GM19023 (cell line): ENCODE measurements around the gene ALG2.
"Not testable (repeated sequence)": the region's sequence is repeated elsewhere in the genome, so short reads cannot be mapped to it uniquely, and the experiment has no call there.

Experiments
- ATAC-seq: cut with Tn5 transposase; IDR thresholded peaks from one replicate; pipeline ENCODE4 v1.9.1; 2021; ENCODE audit warnings: mild to moderate bottlenecking, moderate library complexity; ENCODE audit not compliant: unreplicated experiment

The ALG2 gene

GRCh38 chr9:99197124-99197630 lies 24.6 kb downstream of the ALG2 start:
- ATAC-seq = no peak

GRCh38 chr9:99196484-99196883 lies 25.3 kb downstream of the ALG2 start:
- ATAC-seq = not testable (repeated sequence)

- no peak for ATAC-seq
Observed at GRCh38 chr9:99193466-99193821, 28.3 kb downstream of the ALG2 start.

GRCh38 chr9:99192786-99193465 lies 28.8 kb downstream of the ALG2 start:
- ATAC-seq = no peak

GRCh38 chr9:99190597-99191283 lies 31.0 kb downstream of the ALG2 start:
- no peak for ATAC-seq

GRCh38 chr9:99189887-99190596 lies 31.7 kb downstream of the ALG2 start:
- no peak for ATAC-seq

GRCh38 chr9:99189186-99189585 lies 32.6 kb downstream of the ALG2 start:
- ATAC-seq = no peak

GRCh38 chr9:99187311-99187710 lies 34.4 kb downstream of the ALG2 start:
- ATAC-seq = no peak

DNA sequence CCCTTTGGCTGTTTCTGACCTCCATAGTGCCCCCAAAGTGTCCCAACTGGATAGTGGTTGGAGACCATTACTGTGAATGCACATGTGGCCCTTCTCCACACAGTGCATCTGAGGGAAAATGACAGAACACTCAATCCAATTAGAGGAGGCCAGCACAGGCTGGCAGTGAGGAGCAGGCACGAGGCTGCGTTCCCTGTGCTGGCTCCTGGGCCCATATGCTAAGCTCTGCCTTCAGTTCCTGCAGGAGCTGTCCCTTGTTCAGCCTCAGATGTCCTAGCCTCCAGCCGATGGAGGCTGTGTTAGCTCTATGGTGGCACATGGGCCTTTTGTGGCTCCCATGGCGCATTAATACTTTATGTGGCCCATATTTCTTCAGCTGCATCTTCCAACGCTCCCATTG lies 35.8 kb downstream of the ALG2 start:
- no peak for ATAC-seq

DNA sequence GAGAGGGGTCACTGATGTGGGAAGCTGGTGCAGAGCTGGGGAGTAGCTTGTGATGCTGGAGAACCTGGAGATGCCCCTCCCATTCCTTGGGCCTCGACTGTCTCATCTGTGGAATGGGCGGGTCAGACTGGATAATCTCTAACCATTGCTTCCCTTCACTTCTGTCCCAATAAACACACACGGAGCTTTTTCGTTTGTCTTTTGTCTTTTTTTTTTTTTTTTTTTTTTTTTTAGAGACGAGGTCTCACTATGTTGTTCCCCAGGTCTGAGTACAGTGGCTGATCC lies 36.5 kb downstream of the ALG2 start:
- no peak for ATAC-seq

DNA sequence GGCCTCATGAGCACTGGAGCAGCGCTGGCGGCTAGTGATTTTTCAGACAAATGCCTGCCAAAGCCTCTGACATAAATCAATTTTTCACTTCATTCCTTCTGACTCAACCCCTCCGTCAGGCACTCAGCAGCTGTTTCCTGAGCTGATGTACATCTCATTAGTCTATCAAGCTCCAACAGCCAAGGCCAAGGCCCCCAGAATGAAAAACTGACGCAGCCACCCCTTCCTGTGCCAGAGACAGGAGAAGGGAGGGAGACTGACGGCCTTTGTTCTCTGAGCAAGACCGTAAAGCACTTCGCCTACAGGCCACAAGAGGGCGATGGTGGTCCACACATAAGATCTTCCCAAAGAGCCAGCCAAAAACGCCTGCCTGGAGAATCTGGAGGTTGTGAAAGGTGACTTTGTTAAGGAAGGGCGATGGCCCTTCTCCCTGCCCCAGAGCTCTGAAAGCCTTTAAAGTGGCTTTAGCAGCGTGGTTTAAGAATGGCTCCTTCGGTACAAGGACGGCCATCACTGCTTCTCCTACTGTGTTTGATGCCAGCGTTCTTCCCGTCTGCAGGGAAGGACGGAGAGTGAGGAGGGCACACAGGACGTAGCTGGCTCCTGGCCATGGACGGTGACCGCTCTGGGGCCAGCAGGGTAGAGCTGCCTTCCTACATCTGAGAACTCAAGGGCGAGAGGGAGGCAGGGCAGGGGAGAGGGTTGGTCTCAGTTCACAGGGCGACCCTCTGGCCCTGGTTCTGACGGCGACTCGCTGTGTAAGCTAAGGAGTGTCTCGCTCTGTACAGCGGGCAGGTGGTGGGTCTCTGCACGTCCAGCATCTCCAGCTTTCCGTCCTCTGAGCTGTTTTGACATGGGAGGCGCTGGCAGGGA lies 37.0 kb downstream of the ALG2 start:
- peak; percentile 39 for ATAC-seq

DNA sequence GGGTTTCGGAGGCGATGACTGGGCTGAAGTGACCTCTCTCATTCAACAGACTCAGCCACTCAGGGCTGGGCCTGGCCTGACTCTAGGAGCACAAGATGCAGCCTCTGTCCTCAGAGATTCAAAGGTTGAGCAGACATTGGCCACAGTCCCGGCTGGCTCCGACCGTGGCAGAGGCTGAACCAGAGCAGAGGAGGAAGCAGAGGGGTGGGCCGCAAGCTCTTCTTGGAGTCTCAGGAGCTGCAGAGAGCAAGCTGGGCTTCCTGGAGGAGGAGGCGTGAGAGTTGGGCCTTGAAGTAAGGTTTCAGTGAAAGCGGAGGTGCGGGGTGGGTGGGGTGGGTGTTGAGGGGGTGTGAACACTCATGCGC lies 37.6 kb downstream of the ALG2 start:
- ATAC-seq = peak; percentile 5

DNA sequence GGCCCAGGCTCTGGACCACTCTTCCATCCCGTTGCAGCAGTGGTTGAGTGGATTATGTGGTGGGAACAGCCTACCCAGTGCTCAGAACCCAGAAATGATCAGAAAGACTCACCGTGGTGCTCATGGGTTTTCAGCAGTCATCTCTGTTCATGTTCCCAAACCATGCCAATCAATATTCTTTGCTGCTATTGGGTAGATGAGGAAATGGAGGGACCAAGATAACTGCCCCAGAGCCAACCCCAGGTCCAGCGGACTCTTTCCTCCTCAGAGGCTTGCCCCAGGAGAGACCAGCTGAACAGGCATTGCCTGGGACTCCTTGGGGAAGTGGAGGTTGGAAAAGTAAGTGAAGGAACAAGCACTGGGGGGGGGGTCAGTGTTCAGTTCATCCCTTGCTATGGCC lies 38.1 kb downstream of the ALG2 start:
- no peak for ATAC-seq

DNA sequence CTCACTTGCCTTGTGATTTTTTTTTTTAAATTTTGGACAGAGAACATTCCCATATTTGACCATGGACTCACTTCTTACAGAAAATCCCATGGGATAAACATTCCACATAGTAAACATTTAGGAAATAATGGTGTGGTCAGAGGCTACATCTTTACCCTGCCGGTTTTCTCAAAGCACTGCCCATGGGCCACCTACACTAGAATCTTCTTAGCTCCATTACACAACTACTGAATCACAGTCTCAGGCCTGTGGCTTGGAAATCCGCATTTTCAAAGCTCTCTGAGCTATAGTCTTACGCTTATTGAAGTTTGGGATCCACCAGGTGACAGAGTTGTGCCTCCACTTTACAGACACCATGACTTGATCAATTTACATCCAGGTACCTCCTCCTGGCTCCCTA lies 39.4 kb downstream of the ALG2 start:
- no peak for ATAC-seq

DNA sequence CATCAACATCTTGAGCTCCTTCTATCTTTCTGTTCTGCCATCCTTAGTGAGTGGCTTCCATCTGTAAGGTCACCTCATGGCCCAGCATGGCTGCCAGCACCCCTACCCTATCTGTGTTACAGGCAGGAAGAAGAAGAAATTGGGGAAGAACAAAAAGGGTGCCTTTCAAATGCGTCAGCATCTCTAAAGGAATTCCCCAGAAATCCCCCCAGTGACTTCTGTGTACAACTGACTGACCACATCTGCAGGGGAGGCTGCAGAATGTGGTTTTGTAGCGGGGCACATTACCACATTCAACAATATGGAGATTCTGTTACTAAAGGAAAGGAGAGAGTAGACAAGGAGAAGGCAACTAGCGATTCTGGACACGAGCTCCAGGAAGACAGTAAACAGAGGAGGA lies 40.1 kb downstream of the ALG2 start:
- peak; percentile 54 for ATAC-seq

GRCh38 chr9:99181206-99181605 lies 40.5 kb downstream of the ALG2 start:
- ATAC-seq = no peak

DNA sequence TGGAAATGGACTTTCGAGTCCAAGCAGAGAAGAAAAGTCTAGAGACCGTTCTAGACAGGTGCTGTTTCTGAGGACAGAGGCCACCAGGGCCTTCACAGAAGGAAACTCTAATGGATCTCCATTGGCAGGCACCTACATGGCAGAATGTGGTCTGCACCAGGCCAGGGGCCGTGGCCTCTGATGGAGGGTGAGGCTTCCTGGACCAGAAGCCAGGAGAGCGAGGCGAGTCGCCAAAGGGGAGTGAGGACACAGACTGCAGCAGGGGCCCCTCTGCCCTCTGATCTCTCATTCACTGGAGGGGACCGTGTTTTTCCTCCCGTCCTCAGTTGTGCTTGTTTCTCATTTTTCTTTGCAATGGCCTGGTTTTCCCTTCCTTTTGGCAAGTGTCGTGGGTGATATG lies 41.1 kb downstream of the ALG2 start:
- no peak for ATAC-seq

GRCh38 chr9:99180199-99180598 lies 41.5 kb downstream of the ALG2 start:
- peak; percentile 40 for ATAC-seq

DNA sequence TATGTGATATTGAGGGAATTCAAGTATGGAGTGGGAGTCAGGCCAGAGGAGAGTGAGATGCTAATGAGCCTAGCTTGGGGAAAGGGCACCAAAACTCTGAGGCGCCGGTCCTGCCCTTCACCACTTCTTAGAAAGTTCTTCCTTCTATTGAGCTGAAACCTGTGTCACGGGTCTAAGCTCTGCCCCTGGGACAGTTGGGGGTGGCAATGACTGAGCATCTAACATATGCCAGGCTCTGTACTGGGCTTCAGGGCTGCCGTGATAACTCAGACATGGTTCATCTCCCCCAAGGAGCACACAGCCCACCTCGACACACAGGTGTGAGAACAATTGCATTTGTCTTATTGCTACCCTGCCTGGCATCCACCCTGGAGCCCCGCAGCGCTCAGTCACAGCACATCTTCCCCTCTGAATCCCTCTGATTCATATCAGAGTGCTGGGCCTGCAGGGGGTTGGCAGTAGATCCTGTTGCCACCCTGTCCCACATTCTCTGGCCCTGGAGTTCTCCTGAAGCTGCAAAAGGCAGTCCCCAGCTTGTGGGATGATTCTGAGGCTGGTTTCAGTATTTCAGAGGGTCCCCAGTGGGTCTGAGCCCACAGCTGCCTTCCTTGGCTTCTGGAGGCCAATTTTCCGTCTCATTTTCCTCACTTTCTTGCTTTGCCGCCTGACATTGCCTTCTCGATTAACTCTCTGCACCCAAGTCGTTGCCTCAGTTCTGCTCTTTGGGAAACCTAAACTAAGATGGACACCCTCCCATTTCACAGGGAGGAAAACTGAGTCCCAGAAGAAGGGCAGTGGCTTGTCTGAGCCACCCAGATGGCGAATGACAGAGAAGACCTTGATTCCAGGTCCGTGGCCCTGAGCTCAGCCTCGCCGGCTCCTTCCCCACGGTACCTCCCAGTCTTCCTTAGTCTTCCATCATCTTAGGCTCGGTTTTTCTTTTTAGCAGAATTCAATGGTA lies 42.5 kb downstream of the ALG2 start:
- ATAC-seq = no peak
